ENCODE results near the gene PPP1R37.
A peak's percentile ranks its signal among the peaks of the same experiment; 100 is the strongest.

Gene PPP1R37

GRCh38 chr19:45086480-45086879 is 6.5 kb upstream of the PPP1R37 start:
- no peak overlapping the region for H3K4me3 ChIP-seq (ENCODE audit: low read depth in 1 of 2, low read length in 2 of 2)
- peaks cover 8 to 27% of the 10 kb centered on the region in 2 donors for H3K36me3 ChIP-seq (ENCODE audit: control insufficient read depth in 1 of 2, insufficient read depth in 2 of 2, low read length in 2 of 2)
- H3K4me1 ChIP-seq (ENCODE audit: control insufficient read depth in 1 of 2, insufficient read depth in 2 of 2, low read length in 2 of 2): peaks cover 0 to 10% of the 10 kb centered on the region in 2 donors
- H3K27ac ChIP-seq (ENCODE audit: low read length): no peak overlapping the region
- H3K9me3 ChIP-seq (ENCODE audit: control insufficient read depth in 1 of 2, low read length in 2 of 2): no peaks in the 10 kb centered on the region
- no peaks in the 10 kb centered on the region for H3K27me3 ChIP-seq (ENCODE audit: low read depth, low read length)

GRCh38 chr19:45087531-45087930 is 5.4 kb upstream of the PPP1R37 start:
- Histone ChIP-seq H3K4me3 (ENCODE audit: low read depth in 1 of 2, low read length in 2 of 2) (no peak overlapping the region), H3K36me3 (ENCODE audit: control insufficient read depth in 1 of 2, insufficient read depth in 2 of 2, low read length in 2 of 2) (peaks cover 0 to 18% of the 10 kb centered on the region in 2 donors), H3K27me3 (ENCODE audit: low read depth, low read length) (no peaks in the 10 kb centered on the region), H3K9me3 (ENCODE audit: control insufficient read depth in 1 of 2, low read length in 2 of 2) (no peaks in the 10 kb centered on the region), H3K27ac (ENCODE audit: low read length) (no peak overlapping the region), H3K4me1 (ENCODE audit: control insufficient read depth in 1 of 2, insufficient read depth in 2 of 2, low read length in 2 of 2) (peaks cover 0 to 10% of the 10 kb centered on the region in 2 donors)

- Histone ChIP-seq H3K27me3 (ENCODE audit: low read depth, low read length) (no peaks in the 10 kb centered on the region), H3K9me3 (ENCODE audit: control insufficient read depth in 1 of 2, low read length in 2 of 2) (no peaks in the 10 kb centered on the region), H3K4me1 (ENCODE audit: control insufficient read depth in 1 of 2, insufficient read depth in 2 of 2, low read length in 2 of 2) (peaks cover 6 to 26% of the 10 kb centered on the region in 2 donors), H3K27ac (ENCODE audit: low read length) (no peak overlapping the region), H3K4me3 (ENCODE audit: low read depth in 1 of 2, low read length in 2 of 2) (no peak overlapping the region), H3K36me3 (ENCODE audit: control insufficient read depth in 1 of 2, insufficient read depth in 2 of 2, low read length in 2 of 2) (peaks cover 0 to 15% of the 10 kb centered on the region in 2 donors)
Measured at GRCh38 chr19:45090034-45090433, 2.9 kb upstream of the PPP1R37 start.

GRCh38 chr19:45090606-45091005 is 2.4 kb upstream of the PPP1R37 start:
- Histone ChIP-seq H3K36me3 (ENCODE audit: control insufficient read depth in 1 of 2, insufficient read depth in 2 of 2, low read length in 2 of 2) (peaks cover 0 to 11% of the 10 kb centered on the region in 2 donors), H3K4me1 (ENCODE audit: control insufficient read depth in 1 of 2, insufficient read depth in 2 of 2, low read length in 2 of 2) (peaks cover 6 to 32% of the 10 kb centered on the region in 2 donors), H3K27me3 (ENCODE audit: low read depth, low read length) (no peaks in the 10 kb centered on the region), H3K27ac (ENCODE audit: low read length) (no peak overlapping the region), H3K4me3 (ENCODE audit: low read depth in 1 of 2, low read length in 2 of 2) (peak overlapping the region; percentile 85 to 99), H3K9me3 (ENCODE audit: control insufficient read depth in 1 of 2, low read length in 2 of 2) (no peaks in the 10 kb centered on the region)

GRCh38 chr19:45091031-45091923 is 1.7 kb upstream of the PPP1R37 start:
- Histone ChIP-seq H3K4me1 (ENCODE audit: control insufficient read depth in 1 of 2, insufficient read depth in 2 of 2, low read length in 2 of 2) (peaks cover 6 to 38% of the 10 kb centered on the region in 2 donors), H3K4me3 (ENCODE audit: low read depth in 1 of 2, low read length in 2 of 2) (peak overlapping the region; percentile 85 to 99), H3K27ac (ENCODE audit: low read length) (peak overlapping the region; percentile 94), H3K27me3 (ENCODE audit: low read depth, low read length) (no peaks in the 10 kb centered on the region), H3K9me3 (ENCODE audit: control insufficient read depth in 1 of 2, low read length in 2 of 2) (no peaks in the 10 kb centered on the region), H3K36me3 (ENCODE audit: control insufficient read depth in 1 of 2, insufficient read depth in 2 of 2, low read length in 2 of 2) (peaks cover 0 to 10% of the 10 kb centered on the region in 2 donors)

- H3K27ac ChIP-seq (ENCODE audit: low read length): no peak overlapping the region
- H3K27me3 ChIP-seq (ENCODE audit: low read depth, low read length): no peaks in the 10 kb centered on the region
- H3K9me3 ChIP-seq (ENCODE audit: control insufficient read depth in 1 of 2, low read length in 2 of 2): no peaks in the 10 kb centered on the region
- no peaks in the 10 kb centered on the region for H3K36me3 ChIP-seq (ENCODE audit: control insufficient read depth in 1 of 2, insufficient read depth in 2 of 2, low read length in 2 of 2)
- H3K4me3 ChIP-seq (ENCODE audit: low read depth in 1 of 2, low read length in 2 of 2): peak overlapping the region; percentile 85 to 99
- H3K4me1 ChIP-seq (ENCODE audit: control insufficient read depth in 1 of 2, insufficient read depth in 2 of 2, low read length in 2 of 2): peaks cover 18 to 63% of the 10 kb centered on the region in 2 donors
Measured at GRCh38 chr19:45094137-45094536, 1.2 kb downstream of the PPP1R37 start.

GRCh38 chr19:45094707-45095106 is 1.7 kb downstream of the PPP1R37 start:
- H3K27ac ChIP-seq (ENCODE audit: low read length): no peak overlapping the region
- H3K27me3 ChIP-seq (ENCODE audit: low read depth, low read length): no peaks in the 10 kb centered on the region
- no peaks in the 10 kb centered on the region for H3K9me3 ChIP-seq (ENCODE audit: control insufficient read depth in 1 of 2, low read length in 2 of 2)
- H3K36me3 ChIP-seq (ENCODE audit: control insufficient read depth in 1 of 2, insufficient read depth in 2 of 2, low read length in 2 of 2): no peaks in the 10 kb centered on the region
- H3K4me1 ChIP-seq (ENCODE audit: control insufficient read depth in 1 of 2, insufficient read depth in 2 of 2, low read length in 2 of 2): peaks cover 20 to 67% of the 10 kb centered on the region in 2 donors
- H3K4me3 ChIP-seq (ENCODE audit: low read depth in 1 of 2, low read length in 2 of 2): peak overlapping the region in 1 of 2 donors; percentile 99

- no peaks in the 10 kb centered on the region for H3K36me3 ChIP-seq (ENCODE audit: control insufficient read depth in 1 of 2, insufficient read depth in 2 of 2, low read length in 2 of 2)
- H3K27ac ChIP-seq (ENCODE audit: low read length): no peak overlapping the region
- no peaks in the 10 kb centered on the region for H3K9me3 ChIP-seq (ENCODE audit: control insufficient read depth in 1 of 2, low read length in 2 of 2)
- no peak overlapping the region for H3K4me3 ChIP-seq (ENCODE audit: low read depth in 1 of 2, low read length in 2 of 2)
- H3K4me1 ChIP-seq (ENCODE audit: control insufficient read depth in 1 of 2, insufficient read depth in 2 of 2, low read length in 2 of 2): peaks cover 25 to 62% of the 10 kb centered on the region in 2 donors
- H3K27me3 ChIP-seq (ENCODE audit: low read depth, low read length): no peaks in the 10 kb centered on the region
Measured at GRCh38 chr19:45095496-45096413, 2.8 kb downstream of the PPP1R37 start.

GRCh38 chr19:45096700-45097099 is 3.7 kb downstream of the PPP1R37 start:
- no peak overlapping the region for H3K27ac ChIP-seq (ENCODE audit: low read length)
- no peaks in the 10 kb centered on the region for H3K9me3 ChIP-seq (ENCODE audit: control insufficient read depth in 1 of 2, low read length in 2 of 2)
- no peak overlapping the region for H3K4me3 ChIP-seq (ENCODE audit: low read depth in 1 of 2, low read length in 2 of 2)
- peaks cover 25 to 57% of the 10 kb centered on the region in 2 donors for H3K4me1 ChIP-seq (ENCODE audit: control insufficient read depth in 1 of 2, insufficient read depth in 2 of 2, low read length in 2 of 2)
- H3K36me3 ChIP-seq (ENCODE audit: control insufficient read depth in 1 of 2, insufficient read depth in 2 of 2, low read length in 2 of 2): no peaks in the 10 kb centered on the region
- no peaks in the 10 kb centered on the region for H3K27me3 ChIP-seq (ENCODE audit: low read depth, low read length)

- Histone ChIP-seq H3K9me3 (ENCODE audit: control insufficient read depth in 1 of 2, low read length in 2 of 2) (no peaks in the 10 kb centered on the region), H3K27me3 (ENCODE audit: low read depth, low read length) (no peaks in the 10 kb centered on the region), H3K4me1 (ENCODE audit: control insufficient read depth in 1 of 2, insufficient read depth in 2 of 2, low read length in 2 of 2) (peaks cover 25 to 57% of the 10 kb centered on the region in 2 donors), H3K4me3 (ENCODE audit: low read depth in 1 of 2, low read length in 2 of 2) (no peak overlapping the region), H3K27ac (ENCODE audit: low read length) (peak overlapping the region; percentile 52), H3K36me3 (ENCODE audit: control insufficient read depth in 1 of 2, insufficient read depth in 2 of 2, low read length in 2 of 2) (no peaks in the 10 kb centered on the region)
Measured at GRCh38 chr19:45097450-45097775, 4.4 kb downstream of the PPP1R37 start.
